SK-N-SH (cell line): ENCODE data around the gene MDM1. TPM values are rescaled to one million over a fixed set of nuclear protein-coding genes. Genes with fewer than 3 reads are reported as not detected.

Experiments used
- CTCF ChIA-PET: fragments of 300-600, 350-600 bp; formaldehyde crosslinking; extraction: SDS; loops from one replicate; lab custom pipeline; 2021; lab: Yijun Ruan, JAX
- POLR2A ChIA-PET: fragments of 350-600 bp; sonication (Branson Sonifier 250); formaldehyde crosslinking; extraction: SDS; loops from one replicate; lab custom pipeline; 2020; ENCODE audit warnings: antibody characterized with exemption, inconsistent platforms; lab: Yijun Ruan, JAX
- DNase-seq: peaks from one replicate; pipeline ENCODE4 v3.0.0; 2012
- H2AFZ ChIP-seq: fragments of 200-600 bp; sonication (generic); 2 replicates; pipeline ENCODE4 v1.8.1; 2016; ENCODE audit warnings: antibody characterized with exemption, mild to moderate bottlenecking, low read depth
- H3F3A ChIP-seq: fragments of 200-600 bp; sonication (generic); replicated peaks from 2 replicates; pipeline ENCODE3; 2016; ENCODE audit warnings: antibody characterized with exemption, mild to moderate bottlenecking; ENCODE audit not compliant: insufficient read depth
- H3K27ac ChIP-seq, 2 experiments: fragments of 200-500 bp in 1 of 2; fragments of 200-600 bp in 1 of 2; sonication (Bioruptor generic) in 1 of 2; sonication (generic), shearing (Covaris generic) in 1 of 2; 2 replicates each; pipeline versions ENCODE4 v1.5.1 to v1.6.1; 2014 to 2016; ENCODE audit warnings: low read depth in 2 of 2, inconsistent platforms in 1 of 2, low read length in 1 of 2, mild to moderate bottlenecking in 1 of 2, mixed read lengths in 1 of 2
- H3K27me3 ChIP-seq: fragments of 200-600 bp; sonication (generic), shearing (Covaris generic); 2 replicates; pipeline ENCODE4 v1.6.1; 2016; ENCODE audit warnings: mixed run types; ENCODE audit not compliant: insufficient read depth
- H3K36me3 ChIP-seq, 2 experiments: fragments of 200-500 bp in 1 of 2; fragments of 200-600 bp in 1 of 2; sonication (Bioruptor generic) in 1 of 2; sonication (generic) in 1 of 2; replicated peaks in 1 of 2; 2 replicates each; pipeline versions ENCODE3 to v1.5.1; 2014 to 2016; ENCODE audit warnings: low read length in 1 of 2, mild to moderate bottlenecking in 1 of 2; ENCODE audit not compliant: insufficient read depth in 2 of 2, control insufficient read depth in 1 of 2
- H3K4me1 ChIP-seq, 2 experiments: fragments of 200-500 bp in 1 of 2; fragments of 200-600 bp in 1 of 2; sonication (Bioruptor generic) in 1 of 2; sonication (generic), shearing (Covaris generic) in 1 of 2; 2 replicates each; pipeline versions ENCODE4 v1.5.1 to v1.6.1; 2014 to 2016; ENCODE audit warnings: low read depth in 1 of 2, low read length in 1 of 2, mixed run types in 1 of 2; ENCODE audit not compliant: insufficient read depth in 2 of 2, control insufficient read depth in 1 of 2
- H3K4me2 ChIP-seq: fragments of 200-600 bp; sonication (generic), shearing (Covaris generic); 2 replicates; pipeline ENCODE4 v1.6.1; 2017; ENCODE audit warnings: mixed run types
- H3K4me3 ChIP-seq, 2 experiments: fragments of 200-500 bp in 1 of 2; fragments of 200-600 bp in 1 of 2; sonication (Bioruptor generic) in 1 of 2; sonication (generic), shearing (Covaris generic) in 1 of 2; 2 replicates each; pipeline versions ENCODE4 v1.5.1 to v1.8.1; 2014 to 2016; ENCODE audit warnings: low read depth in 2 of 2, inconsistent platforms in 1 of 2, low read length in 1 of 2, mild to moderate bottlenecking in 1 of 2, mixed read lengths in 1 of 2, moderate library complexity in 1 of 2
- H3K79me2 ChIP-seq: fragments of 200-600 bp; sonication (generic); 2 replicates; pipeline ENCODE4 v1.8.1; 2017; ENCODE audit warnings: mild to moderate bottlenecking; ENCODE audit not compliant: insufficient read depth
- H3K9ac ChIP-seq: fragments of 200-600 bp; sonication (generic); 2 replicates; pipeline ENCODE4 v1.6.1; 2017; ENCODE audit warnings: mixed run types
- H3K9me2 ChIP-seq: fragments of 200-600 bp; sonication (generic); 2 replicates; pipeline ENCODE4 v1.6.1; 2017; ENCODE audit warnings: mixed run types
- H3K9me3 ChIP-seq: fragments of 200-600 bp; sonication (generic); 2 replicates; pipeline ENCODE4 v1.6.1; 2017; ENCODE audit warnings: mixed run types, mild to moderate bottlenecking, moderate library complexity
- H4K20me1 ChIP-seq: fragments of 200-600 bp; sonication (generic); 2 replicates; pipeline ENCODE4 v1.6.1; 2017; ENCODE audit warnings: mild to moderate bottlenecking, mixed run types; ENCODE audit not compliant: insufficient read depth
- CHD2 ChIP-seq: fragments of 150-350 bp; IDR thresholded peaks from 2 replicates; pipeline ENCODE4 v1.6.1; 2018; ENCODE audit warnings: low read length; ENCODE audit not compliant: partially characterized antibody
- CTCF ChIP-seq: fragments of 200-600 bp; sonication (generic); IDR thresholded peaks from 2 replicates; pipeline ENCODE4 v1.6.1; 2017; ENCODE audit warnings: antibody characterized with exemption, mild to moderate bottlenecking, moderate library complexity
- ELF1 ChIP-seq: IDR thresholded peaks from 2 replicates; pipeline ENCODE4 v1.4.0; 2012
- EP300 ChIP-seq, 2 experiments: IDR thresholded peaks; 2 replicates each; pipeline versions ENCODE4 v1.4.0 to v1.6.1; 2012; ENCODE audit warnings: borderline replicate concordance in 1 of 2, low read depth in 1 of 2, low read length in 1 of 2
- EZH2phosphoT487 ChIP-seq: fragments of 200-600 bp; sonication (generic); IDR thresholded peaks from 2 replicates; pipeline ENCODE4 v1.6.1; 2017; ENCODE audit warnings: low read depth, mixed run types, mild to moderate bottlenecking, antibody characterized with exemption, moderate library complexity, borderline replicate concordance
- FOXJ3 ChIP-seq: sonication (generic); formaldehyde crosslinking; IDR thresholded peaks from 2 replicates; pipeline ENCODE4 v1.5.1; 2020; ENCODE audit warnings: mild to moderate bottlenecking, missing genetic modification reagents
- FOXM1 ChIP-seq: IDR thresholded peaks from 2 replicates; pipeline ENCODE4 v1.4.0; 2012; ENCODE audit warnings: low read depth, mild to moderate bottlenecking
- GABPA ChIP-seq: IDR thresholded peaks from 2 replicates; pipeline ENCODE4 v1.4.0; 2012; ENCODE audit warnings: low read depth, mild to moderate bottlenecking
- GATA2 ChIP-seq: sonication (generic); formaldehyde crosslinking; IDR thresholded peaks from 2 replicates; pipeline ENCODE4 v1.5.0; 2020; ENCODE audit warnings: mild to moderate bottlenecking, missing genetic modification reagents
- IRF3 ChIP-seq: fragments of 150-350 bp; IDR thresholded peaks from 2 replicates; pipeline ENCODE4 v1.6.1; 2016; ENCODE audit warnings: mild to moderate bottlenecking, low read depth, low read length
- MEF2A ChIP-seq: IDR thresholded peaks from 2 replicates; pipeline ENCODE4 v1.4.0; 2012; ENCODE audit warnings: low read depth, borderline replicate concordance
- NFIC ChIP-seq: IDR thresholded peaks from 2 replicates; pipeline ENCODE4 v1.4.0; 2012; ENCODE audit warnings: borderline replicate concordance
- NRF1 ChIP-seq: IDR thresholded peaks from 2 replicates; pipeline ENCODE4 v1.6.1; 2012; ENCODE audit warnings: low read depth, mild to moderate bottlenecking, low read length
- PBX3 ChIP-seq: IDR thresholded peaks from 2 replicates; pipeline ENCODE4; 2012
- RAD21 ChIP-seq: IDR thresholded peaks from 2 replicates; pipeline ENCODE4 v1.6.1; 2012; ENCODE audit warnings: mild to moderate bottlenecking, low read length
- RCOR1 ChIP-seq: fragments of 150-350 bp; IDR thresholded peaks from 2 replicates; pipeline ENCODE4 v1.6.1; 2017; ENCODE audit warnings: antibody characterized with exemption, low read length
- REST ChIP-seq: IDR thresholded peaks from 2 replicates; pipeline ENCODE4 v1.6.1; 2012; ENCODE audit warnings: mild to moderate bottlenecking, low read depth, low read length, moderate library complexity
- RFX5 ChIP-seq: IDR thresholded peaks from 2 replicates; pipeline ENCODE4 v1.6.1; 2012; ENCODE audit warnings: mild to moderate bottlenecking, improper control_type of control experiment, low read length
- SIN3A ChIP-seq: IDR thresholded peaks from 2 replicates; pipeline ENCODE4 v1.6.1; 2012; ENCODE audit warnings: low read depth, mild to moderate bottlenecking, low read length, moderate library complexity, borderline replicate concordance
- SMC3 ChIP-seq: IDR thresholded peaks from 2 replicates; pipeline ENCODE4 v1.6.1; 2012; ENCODE audit warnings: low read depth, low read length, improper control_type of control experiment
- TAF1 ChIP-seq: IDR thresholded peaks from 2 replicates; pipeline ENCODE4 v1.6.1; 2012; ENCODE audit warnings: low read depth, mild to moderate bottlenecking, low read length, moderate library complexity, borderline replicate concordance
- TCF12 ChIP-seq: IDR thresholded peaks from 2 replicates; pipeline ENCODE4 v1.4.0; 2012
- TEAD4 ChIP-seq: IDR thresholded peaks from 2 replicates; pipeline ENCODE4 v1.4.0; 2012; ENCODE audit warnings: mild to moderate bottlenecking, borderline replicate concordance; ENCODE audit not compliant: insufficient read depth
- USF2 ChIP-seq: fragments of 150-350 bp; IDR thresholded peaks from 2 replicates; pipeline ENCODE4 v1.6.1; 2017; ENCODE audit warnings: antibody characterized with exemption, low read length, low read depth, borderline replicate concordance
- YY1 ChIP-seq: IDR thresholded peaks from 2 replicates; pipeline ENCODE4 v1.4.0; 2012; ENCODE audit warnings: low read depth, mild to moderate bottlenecking
- WGBS: methylation state at CpG from one replicate; pipeline ENCODE4 v1.1.6; 2017; ENCODE audit warnings: low lambda C conversion rate; 5-methylcytosine and 5-hydroxymethylcytosine counted together
- polyA plus RNA-seq, 3 experiments: library from polyadenylated mRNA; depleted of rRNA; stranded (reverse); fragments of >200 nt; gene quantifications; 2 replicates each; pipeline ENCODE4 v1.2.3, GENCODE V29; 2012

The MDM1 gene
- polyA plus RNA-seq, 1 of the 3 experiments (the other 2 are of a cell fraction) = 7.4 TPM

- H3K9me3 ChIP-seq = no peaks in the 10 kb centered on the region
- WGBS = 58% methylated on average over 10 of the region's 10 CpGs
- no peaks in the 10 kb centered on the region for H3K9me2 ChIP-seq
- no peaks in the 10 kb centered on the region; a peak in 2 of 4 replicates for H3K4me1 ChIP-seq
- no peak overlapping the region for H3K27ac ChIP-seq
- peak overlapping the region; percentile 56 for H2AFZ ChIP-seq
- H3K9ac ChIP-seq = no peak overlapping the region
- no peaks in the 10 kb centered on the region for H3F3A ChIP-seq
- no peaks in the 10 kb centered on the region for H3K79me2 ChIP-seq
- CTCF ChIA-PET = interaction anchor here (0.8 to 4.5 kb wide), 15 partner anchors 8 to 450 kb away, joined by 3 to 23 read pairs (median 4); partner anchors contain the start of gene MDM2
- no peaks in the 10 kb centered on the region for H4K20me1 ChIP-seq
- peak; percentile 49 for DNase-seq
- no peak overlapping the region for H3K4me3 ChIP-seq
- no peaks in the 10 kb centered on the region for H3K36me3 ChIP-seq
- POLR2A ChIA-PET = no interaction called here
- H3K27me3 ChIP-seq = no peaks in the 10 kb centered on the region
- no peak overlapping the region for H3K4me2 ChIP-seq
- TF ChIP-seq YY1 = no peak
- peak; percentile 85 for TF ChIP-seq RAD21
- TF ChIP-seq REST = no peak
- TF ChIP-seq MEF2A = no peak
- no peak for TF ChIP-seq IRF3
- no peak for TF ChIP-seq GATA2 (CRISPR knock-in tag)
- peak; percentile 84 for TF ChIP-seq CTCF
- no peak for TF ChIP-seq SIN3A
- peak; percentile 80 for TF ChIP-seq SMC3
- no peak for TF ChIP-seq NFIC
- no peak for TF ChIP-seq ELF1
- TF ChIP-seq EZH2phosphoT487 = no peak
- no peak for TF ChIP-seq FOXM1
- TF ChIP-seq USF2 = no peak
- peak; percentile 20 for TF ChIP-seq CHD2
- TF ChIP-seq TCF12 = no peak
- TF ChIP-seq EP300 (IDR thresholded peaks at IDR 0.05; ENCODE audit: borderline replicate concordance in 1 of 2, low read depth in 1 of 2, low read length in 1 of 2) = no peak
- 0 out of 2 replicates have a peak, but pooled peaks have one; percentile 53 for TF ChIP-seq RCOR1
- TF ChIP-seq NRF1 = no peak
- TF ChIP-seq RFX5 = no peak
- no peak for TF ChIP-seq FOXJ3 (CRISPR knock-in tag)
- no peak for TF ChIP-seq TEAD4
- peak; percentile 40; the same call in 1 of the 2 replicates for TF ChIP-seq PBX3
- TF ChIP-seq GABPA = no peak
- TF ChIP-seq TAF1 = no peak
Measured at GRCh38 chr12:68358532-68359485, 26.6 kb upstream of the MDM1 start.
